ENCODE results near the gene GPA33. TPM values are rescaled to one million over a fixed set of nuclear protein-coding genes. Genes with fewer than 3 reads are reported as not detected.

Gene GPA33
- total RNA-seq, 1 donor: not detected

DNA sequence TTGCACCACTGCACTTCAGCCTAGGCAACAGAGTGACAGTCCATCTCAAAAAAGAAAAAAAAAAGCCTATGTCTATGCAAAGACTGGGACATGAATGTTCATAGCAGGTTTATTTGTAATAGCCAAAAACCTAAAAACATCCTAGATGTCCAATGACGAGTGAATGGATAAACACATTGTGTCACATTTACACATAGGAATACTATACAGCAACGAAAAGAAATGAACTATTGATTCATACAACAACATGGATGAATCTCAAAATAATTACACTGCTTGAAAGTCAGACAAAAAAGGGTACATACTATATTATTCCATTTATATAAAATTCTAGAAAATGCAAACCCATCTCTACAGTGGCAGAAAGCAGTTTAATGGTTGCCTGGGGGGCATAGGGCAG, 11.6 kb upstream of the GPA33 start:
- H3K4me3 ChIP-seq (ENCODE audit: low read depth, low read length): no peak overlapping the region
- TF ChIP-seq, protein P1, sequence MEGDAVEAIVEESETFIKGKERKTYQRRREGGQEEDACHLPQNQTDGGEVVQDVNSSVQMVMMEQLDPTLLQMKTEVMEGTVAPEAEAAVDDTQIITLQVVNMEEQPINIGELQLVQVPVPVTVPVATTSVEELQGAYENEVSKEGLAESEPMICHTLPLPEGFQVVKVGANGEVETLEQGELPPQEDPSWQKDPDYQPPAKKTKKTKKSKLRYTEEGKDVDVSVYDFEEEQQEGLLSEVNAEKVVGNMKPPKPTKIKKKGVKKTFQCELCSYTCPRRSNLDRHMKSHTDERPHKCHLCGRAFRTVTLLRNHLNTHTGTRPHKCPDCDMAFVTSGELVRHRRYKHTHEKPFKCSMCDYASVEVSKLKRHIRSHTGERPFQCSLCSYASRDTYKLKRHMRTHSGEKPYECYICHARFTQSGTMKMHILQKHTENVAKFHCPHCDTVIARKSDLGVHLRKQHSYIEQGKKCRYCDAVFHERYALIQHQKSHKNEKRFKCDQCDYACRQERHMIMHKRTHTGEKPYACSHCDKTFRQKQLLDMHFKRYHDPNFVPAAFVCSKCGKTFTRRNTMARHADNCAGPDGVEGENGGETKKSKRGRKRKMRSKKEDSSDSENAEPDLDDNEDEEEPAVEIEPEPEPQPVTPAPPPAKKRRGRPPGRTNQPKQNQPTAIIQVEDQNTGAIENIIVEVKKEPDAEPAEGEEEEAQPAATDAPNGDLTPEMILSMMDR (IDR thresholded peaks at IDR 0.05; ENCODE audit: insufficient read depth, low read depth, low read length): no peak
- no peak for DNase-seq (ENCODE audit: low read depth)

- TF ChIP-seq, protein P1 (IDR thresholded peaks at IDR 0.05; ENCODE audit: insufficient read depth, low read depth, low read length): no peak
- H3K4me3 ChIP-seq (ENCODE audit: low read depth, low read length): no peak overlapping the region
- no peak for DNase-seq (ENCODE audit: low read depth)
These were observed 10.6 kb upstream of the GPA33 start for GRCh38 chr1:167100730-167101129.

- no peak for DNase-seq (ENCODE audit: low read depth)
- TF ChIP-seq, protein P1 (IDR thresholded peaks at IDR 0.05; ENCODE audit: insufficient read depth, low read depth, low read length): no peak
- H3K4me3 ChIP-seq (ENCODE audit: low read depth, low read length): no peak overlapping the region
These were observed 9.7 kb upstream of the GPA33 start for GRCh38 chr1:167099851-167100250.

GRCh38 chr1:167095368-167095767, 5.2 kb upstream of the GPA33 start:
- peak; percentile 33 for DNase-seq (ENCODE audit: low read depth)
- TF ChIP-seq, protein P1 (IDR thresholded peaks at IDR 0.05; ENCODE audit: insufficient read depth, low read depth, low read length): no peak
- H3K4me3 ChIP-seq (ENCODE audit: low read depth, low read length): no peak overlapping the region

DNA sequence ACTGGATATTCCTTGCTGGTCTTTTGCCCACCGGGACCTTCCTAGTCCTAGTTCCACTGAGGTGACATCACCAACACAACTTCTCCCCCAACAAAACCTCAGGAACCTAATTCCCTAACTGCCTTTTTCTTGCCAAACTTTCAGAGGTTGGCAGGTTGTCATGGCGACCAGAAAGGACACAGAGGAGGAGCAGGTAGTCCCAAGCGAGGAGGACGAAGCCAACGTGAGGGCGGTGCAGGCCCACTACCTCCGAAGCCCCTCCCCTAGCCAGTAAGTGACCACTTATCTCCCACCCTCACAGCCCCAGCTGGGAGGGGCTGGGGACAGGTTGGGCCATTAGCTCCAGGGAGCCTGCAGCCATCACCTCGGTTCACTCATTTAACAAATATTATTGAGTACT, 4.5 kb upstream of the GPA33 start:
- TF ChIP-seq, protein P1 (IDR thresholded peaks at IDR 0.05; ENCODE audit: insufficient read depth, low read depth, low read length): no peak
- H3K4me3 ChIP-seq (ENCODE audit: low read depth, low read length): no peak overlapping the region
- no peak for DNase-seq (ENCODE audit: low read depth)

- H3K4me3 ChIP-seq (ENCODE audit: low read depth, low read length): no peak within 1 kb of the TSS
- no peak for DNase-seq (ENCODE audit: low read depth)
- TF ChIP-seq, protein P1 (IDR thresholded peaks at IDR 0.05; ENCODE audit: insufficient read depth, low read depth, low read length): no peak
These were observed 3.8 kb upstream of the GPA33 start, which contains the start of gene STYXL2 for GRCh38 chr1:167093846-167094516. STYXL2 (plus strand) TSS chr1:167094075; CDS start chr1:167094850, 775 bp downstream.

DNA sequence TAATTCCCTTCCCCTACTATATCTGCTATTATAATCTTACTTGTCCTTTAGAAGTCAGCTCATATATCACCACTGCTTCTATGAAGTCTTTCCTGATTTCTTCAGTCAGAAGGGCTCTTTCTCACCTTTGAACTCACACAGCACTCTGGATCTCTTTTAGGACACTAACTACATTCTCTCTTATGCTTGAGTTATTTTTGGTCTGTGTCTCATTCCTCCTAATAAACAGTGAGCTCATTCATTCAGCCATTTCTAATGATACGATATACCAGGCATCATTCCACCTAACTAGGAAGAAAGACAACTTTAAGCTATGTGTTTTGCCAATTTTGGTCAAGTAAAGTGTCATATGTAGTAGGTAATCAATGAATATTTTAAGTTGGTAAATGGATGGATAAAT, 2.5 kb upstream of the GPA33 start:
- TF ChIP-seq, protein P1 (IDR thresholded peaks at IDR 0.05; ENCODE audit: insufficient read depth, low read depth, low read length): no peak
- H3K4me3 ChIP-seq (ENCODE audit: low read depth, low read length): no peak overlapping the region
- no peak for DNase-seq (ENCODE audit: low read depth)

Data from fibroblast of villous mesenchyme (primary cell).